DOHH2 (cell line): ENCODE data around the gene PAM.

Experiments used
- EZH2phosphoT487 ChIP-seq: fragments of 200-600 bp; sonication (generic); IDR thresholded peaks from 2 replicates; pipeline ENCODE4 v1.6.1; 2017; ENCODE audit warnings: borderline replicate concordance, mild to moderate bottlenecking, antibody characterized with exemption, low read length, moderate library complexity, mixed read lengths
- TF ChIP-seq, protein P1 (sequence below): fragments of 200-600 bp; sonication (generic); IDR thresholded peaks from one replicate; pipeline ENCODE4 v1.5.1; 2014; ENCODE audit warnings: antibody characterized with exemption, mild to moderate bottlenecking, low read depth, low read length; ENCODE audit not compliant: poor library complexity, severe bottlenecking

DNA sequence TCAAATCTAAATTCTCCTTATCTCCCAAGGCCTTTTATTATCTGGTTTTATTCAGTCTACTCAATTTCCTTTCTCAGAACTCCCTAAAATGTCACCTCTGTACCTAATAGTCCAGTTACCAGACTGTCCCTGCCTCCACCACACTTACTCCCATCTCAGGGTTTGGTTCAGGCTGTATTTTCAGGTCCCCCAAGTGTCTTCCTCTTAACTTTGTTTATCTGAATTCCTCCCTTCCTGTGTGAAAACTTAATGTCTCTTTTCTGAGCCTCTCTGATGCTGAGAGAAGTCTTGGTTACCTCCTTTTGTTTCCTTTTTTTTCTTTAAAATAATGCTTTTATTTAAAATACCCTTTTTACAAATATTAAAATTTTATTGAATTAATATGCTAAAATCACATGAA, 133.4 kb downstream of the PAM start:
- TF ChIP-seq, protein P1, sequence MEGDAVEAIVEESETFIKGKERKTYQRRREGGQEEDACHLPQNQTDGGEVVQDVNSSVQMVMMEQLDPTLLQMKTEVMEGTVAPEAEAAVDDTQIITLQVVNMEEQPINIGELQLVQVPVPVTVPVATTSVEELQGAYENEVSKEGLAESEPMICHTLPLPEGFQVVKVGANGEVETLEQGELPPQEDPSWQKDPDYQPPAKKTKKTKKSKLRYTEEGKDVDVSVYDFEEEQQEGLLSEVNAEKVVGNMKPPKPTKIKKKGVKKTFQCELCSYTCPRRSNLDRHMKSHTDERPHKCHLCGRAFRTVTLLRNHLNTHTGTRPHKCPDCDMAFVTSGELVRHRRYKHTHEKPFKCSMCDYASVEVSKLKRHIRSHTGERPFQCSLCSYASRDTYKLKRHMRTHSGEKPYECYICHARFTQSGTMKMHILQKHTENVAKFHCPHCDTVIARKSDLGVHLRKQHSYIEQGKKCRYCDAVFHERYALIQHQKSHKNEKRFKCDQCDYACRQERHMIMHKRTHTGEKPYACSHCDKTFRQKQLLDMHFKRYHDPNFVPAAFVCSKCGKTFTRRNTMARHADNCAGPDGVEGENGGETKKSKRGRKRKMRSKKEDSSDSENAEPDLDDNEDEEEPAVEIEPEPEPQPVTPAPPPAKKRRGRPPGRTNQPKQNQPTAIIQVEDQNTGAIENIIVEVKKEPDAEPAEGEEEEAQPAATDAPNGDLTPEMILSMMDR = no peak
- TF ChIP-seq EZH2phosphoT487 = no peak
